ENCODE results near the gene NXPH1. TPM values are rescaled to one million over a fixed set of nuclear protein-coding genes. Genes with fewer than 3 reads are reported as not detected.

NXPH1 gene
- total and polyA plus RNA-seq, 2 donors (not counting 1 experiment from before 2014, with no cell fraction given): not detected

DNA sequence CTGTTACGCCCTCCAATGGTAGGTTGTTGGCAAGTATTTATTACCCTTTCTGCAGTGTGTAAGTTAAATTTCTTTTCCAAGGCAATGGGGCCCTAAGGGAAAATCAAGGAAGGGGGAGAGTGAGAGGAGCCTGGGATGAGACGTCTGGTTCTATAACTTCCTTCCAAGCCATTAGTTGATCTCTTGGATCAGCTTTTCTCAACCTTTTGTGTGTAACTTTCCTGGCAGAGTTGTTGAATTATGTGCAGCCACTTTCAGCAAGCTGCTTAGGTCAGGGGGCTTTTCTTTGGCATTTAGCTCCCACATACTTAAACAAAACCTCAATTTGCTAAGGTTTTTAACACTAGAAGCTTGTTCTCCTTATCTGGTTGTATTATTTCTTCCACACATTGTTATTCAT lies 127.1 kb downstream of the NXPH1 start:
- no peaks in the 10 kb centered on the region for H3K4me1 Mint-ChIP-seq

DNA sequence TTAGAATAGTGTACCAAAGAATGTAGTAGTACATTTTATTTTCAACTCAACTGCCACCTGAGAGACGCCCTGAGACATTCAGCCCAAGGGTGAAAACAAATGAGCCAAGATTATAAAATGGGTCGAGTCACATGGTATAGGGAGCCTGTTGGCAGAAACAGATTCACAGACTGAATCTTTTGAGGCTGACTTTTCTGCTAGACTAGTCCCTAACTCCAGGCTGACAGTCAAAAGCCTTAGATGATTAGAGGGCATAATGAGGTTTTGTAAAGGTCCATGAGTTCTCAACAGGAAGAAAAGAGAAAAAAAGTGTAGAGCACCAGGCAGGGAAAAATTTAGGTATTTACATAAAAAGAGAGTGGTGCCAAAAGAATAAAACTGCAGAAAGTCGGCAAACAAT lies 128.0 kb downstream of the NXPH1 start:
- Histone ChIP-seq H3K4me2 (replicated peaks; ENCODE audit: low read depth, low read length, poor library complexity, severe bottlenecking) (no peak overlapping the region), H4K20me1 (ENCODE audit: control insufficient read depth, insufficient read depth, low read length, poor library complexity, severe bottlenecking) (no peaks in the 10 kb centered on the region), H3K79me2 (ENCODE audit: control insufficient read depth, insufficient read depth, low read length) (no peaks in the 10 kb centered on the region), H3K36me3 (replicated peaks in 1 of 2; ENCODE audit: control extremely low read depth in 1 of 2, control insufficient read depth in 1 of 2, extremely low read depth in 1 of 2, insufficient read depth in 2 of 2, low read length in 1 of 2) (no peaks in the 10 kb centered on the region), H2AFZ (ENCODE audit: insufficient read depth, low read depth, low read length, poor library complexity, severe bottlenecking) (no peak overlapping the region), H3K4me1 (ENCODE audit: control insufficient read depth in 2 of 2, insufficient read depth in 2 of 2, low read length in 2 of 2) (no peaks in the 10 kb centered on the region), H3K27me3 (replicated peaks in 1 of 4; ENCODE audit: control extremely low read depth in 1 of 4, control insufficient read depth in 3 of 4, insufficient read depth in 4 of 4, low read length in 3 of 4) (no peaks in the 10 kb centered on the region), H3K9ac (ENCODE audit: low read length) (no peak overlapping the region), H3K4me3 (ENCODE audit: control extremely low read depth in 1 of 5, extremely low read depth in 1 of 5, insufficient read depth in 1 of 5, low read depth in 2 of 5, low read length in 4 of 5) (no peak overlapping the region), H3K27ac (ENCODE audit: low read length in 2 of 2) (no peak overlapping the region), H3K9me3 (ENCODE audit: control extremely low read depth in 1 of 3, control insufficient read depth in 2 of 3, insufficient read depth in 1 of 3, low read length in 2 of 3) (no peaks in the 10 kb centered on the region)
- intact Hi-C loops (cut with micrococcal nuclease): no loop called here
- Mint-ChIP-seq H3K27ac (no peak overlapping the region), H3K9me3 (ENCODE audit: insufficient read depth) (no peaks in the 10 kb centered on the region), H3K4me1 (no peaks in the 10 kb centered on the region), H3K27me3 (no peaks in the 10 kb centered on the region), H3K4me3 (no peak overlapping the region)
- CTCF ChIA-PET: no interaction called here
- DNase-seq (no peak), ATAC-seq (ENCODE audit: low read depth) (no peak)
- WGBS (ENCODE audit: insufficient coverage): no CpG with 5 or more reads among the region's 3 CpGs
- TF ChIP-seq EZH2 (IDR thresholded peaks at IDR 0.05; ENCODE audit: borderline replicate concordance, insufficient read depth, low read depth, low read length, poor library complexity, severe bottlenecking): no peak
- TF ChIP-seq, protein P1, sequence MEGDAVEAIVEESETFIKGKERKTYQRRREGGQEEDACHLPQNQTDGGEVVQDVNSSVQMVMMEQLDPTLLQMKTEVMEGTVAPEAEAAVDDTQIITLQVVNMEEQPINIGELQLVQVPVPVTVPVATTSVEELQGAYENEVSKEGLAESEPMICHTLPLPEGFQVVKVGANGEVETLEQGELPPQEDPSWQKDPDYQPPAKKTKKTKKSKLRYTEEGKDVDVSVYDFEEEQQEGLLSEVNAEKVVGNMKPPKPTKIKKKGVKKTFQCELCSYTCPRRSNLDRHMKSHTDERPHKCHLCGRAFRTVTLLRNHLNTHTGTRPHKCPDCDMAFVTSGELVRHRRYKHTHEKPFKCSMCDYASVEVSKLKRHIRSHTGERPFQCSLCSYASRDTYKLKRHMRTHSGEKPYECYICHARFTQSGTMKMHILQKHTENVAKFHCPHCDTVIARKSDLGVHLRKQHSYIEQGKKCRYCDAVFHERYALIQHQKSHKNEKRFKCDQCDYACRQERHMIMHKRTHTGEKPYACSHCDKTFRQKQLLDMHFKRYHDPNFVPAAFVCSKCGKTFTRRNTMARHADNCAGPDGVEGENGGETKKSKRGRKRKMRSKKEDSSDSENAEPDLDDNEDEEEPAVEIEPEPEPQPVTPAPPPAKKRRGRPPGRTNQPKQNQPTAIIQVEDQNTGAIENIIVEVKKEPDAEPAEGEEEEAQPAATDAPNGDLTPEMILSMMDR (IDR thresholded peaks at IDR 0.05): no peak
- POLR2A ChIA-PET: no interaction called here

More for the DNA sequence above, 127.1 kb downstream of the NXPH1 start:
- Mint-ChIP-seq H3K27me3 (no peaks in the 10 kb centered on the region), H3K4me3 (no peak overlapping the region), H3K27ac (no peak overlapping the region), H3K9me3 (ENCODE audit: insufficient read depth) (no peaks in the 10 kb centered on the region)
- WGBS (ENCODE audit: insufficient coverage): 60% methylated on average over 1 of the region's 2 CpGs
- TF ChIP-seq, protein P1 (IDR thresholded peaks at IDR 0.05): no peak
- TF ChIP-seq EZH2 (IDR thresholded peaks at IDR 0.05; ENCODE audit: borderline replicate concordance, insufficient read depth, low read depth, low read length, poor library complexity, severe bottlenecking): no peak
- H3K27ac ChIP-seq (ENCODE audit: low read length in 2 of 2): no peak overlapping the region
- DNase-seq: no peak
- CTCF ChIA-PET: no interaction called here
- ATAC-seq (ENCODE audit: low read depth): no peak
- no peaks in the 10 kb centered on the region for H4K20me1 ChIP-seq (ENCODE audit: control insufficient read depth, insufficient read depth, low read length, poor library complexity, severe bottlenecking)
- no peaks in the 10 kb centered on the region for H3K36me3 ChIP-seq (replicated peaks in 1 of 2; ENCODE audit: control extremely low read depth in 1 of 2, control insufficient read depth in 1 of 2, extremely low read depth in 1 of 2, insufficient read depth in 2 of 2, low read length in 1 of 2)
- no peaks in the 10 kb centered on the region for H3K79me2 ChIP-seq (ENCODE audit: control insufficient read depth, insufficient read depth, low read length)
- no peak overlapping the region for H3K4me2 ChIP-seq (replicated peaks; ENCODE audit: low read depth, low read length, poor library complexity, severe bottlenecking)
- no peak overlapping the region for H3K9ac ChIP-seq (ENCODE audit: low read length)
- H2AFZ ChIP-seq (ENCODE audit: insufficient read depth, low read depth, low read length, poor library complexity, severe bottlenecking): no peak overlapping the region
- H3K27me3 ChIP-seq (replicated peaks in 1 of 4; ENCODE audit: control extremely low read depth in 1 of 4, control insufficient read depth in 3 of 4, insufficient read depth in 4 of 4, low read length in 3 of 4): no peaks in the 10 kb centered on the region
- POLR2A ChIA-PET: no interaction called here
- no peaks in the 10 kb centered on the region for H3K9me3 ChIP-seq (ENCODE audit: control extremely low read depth in 1 of 3, control insufficient read depth in 2 of 3, insufficient read depth in 1 of 3, low read length in 2 of 3)
- no peak overlapping the region for H3K4me3 ChIP-seq (ENCODE audit: control extremely low read depth in 1 of 5, extremely low read depth in 1 of 5, insufficient read depth in 1 of 5, low read depth in 2 of 5, low read length in 4 of 5)
- intact Hi-C loops (cut with micrococcal nuclease): no loop called here
- H3K4me1 ChIP-seq (ENCODE audit: control insufficient read depth in 2 of 2, insufficient read depth in 2 of 2, low read length in 2 of 2): no peaks in the 10 kb centered on the region

Measured in B cell (primary cell).